ENCODE measurements around the gene IZUMO2. TPM values are rescaled to one million over a fixed set of nuclear protein-coding genes. Genes with fewer than 3 reads are reported as not detected.

Gene IZUMO2
- polyA plus RNA-seq, 1 donor (not counting 4 experiments of a cell fraction or from before 2014, with no cell fraction given) = not detected

DNA sequence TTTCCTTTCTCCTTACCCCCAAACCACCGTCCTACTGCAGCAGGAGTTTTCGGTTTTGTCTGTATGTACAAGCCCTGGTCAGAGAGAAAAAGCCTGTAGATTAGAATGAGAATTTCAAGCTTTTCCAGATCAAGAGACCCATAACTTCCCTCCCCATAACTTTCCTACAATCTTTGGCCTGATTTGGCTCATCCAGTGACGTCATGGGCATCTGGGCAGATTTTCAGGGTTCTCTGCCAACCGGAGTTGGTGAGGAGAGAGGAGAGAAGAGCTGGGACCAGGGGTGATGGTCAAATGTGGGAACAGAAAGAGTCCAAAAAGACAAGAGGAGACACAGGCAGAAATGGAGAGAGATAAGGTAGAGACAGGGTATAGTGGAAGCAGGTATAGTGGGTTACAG, 10.5 kb downstream of the IZUMO2 start:
- H3K4me3 ChIP-seq (ENCODE audit: control insufficient read depth in 2 of 3, extremely low read depth in 1 of 3, insufficient read depth in 2 of 3, low read depth in 1 of 3, low read length in 3 of 3) = no peak overlapping the region
- FAIRE-seq (no peak), DNase-seq (ENCODE audit: low read depth, low spot score) (no peak)
- no peaks in the 10 kb centered on the region for H3K36me3 ChIP-seq (ENCODE audit: control insufficient read depth in 2 of 2, extremely low read depth in 1 of 2, insufficient read depth in 2 of 2, low read length in 2 of 2)
- no peaks in the 10 kb centered on the region for H3K27me3 ChIP-seq (ENCODE audit: control insufficient read depth, extremely low read depth, insufficient read depth, low read length)
- no peaks in the 10 kb centered on the region for H3K9me3 ChIP-seq (ENCODE audit: control insufficient read depth, low read depth, low read length)
- no peaks in the 10 kb centered on the region for H4K20me1 ChIP-seq (ENCODE audit: control insufficient read depth, extremely low read depth, insufficient read depth, low read length)
- no peaks in the 10 kb centered on the region for H3K4me1 ChIP-seq (ENCODE audit: control insufficient read depth, extremely low read depth, insufficient read depth, low read length)
- no peak overlapping the region for H3K4me2 ChIP-seq (ENCODE audit: control insufficient read depth, extremely low read depth, insufficient read depth, low read depth, low read length)
- no peak for TF ChIP-seq EZH2 (IDR thresholded peaks at IDR 0.05; ENCODE audit: low read length)
- TF ChIP-seq, protein P1, sequence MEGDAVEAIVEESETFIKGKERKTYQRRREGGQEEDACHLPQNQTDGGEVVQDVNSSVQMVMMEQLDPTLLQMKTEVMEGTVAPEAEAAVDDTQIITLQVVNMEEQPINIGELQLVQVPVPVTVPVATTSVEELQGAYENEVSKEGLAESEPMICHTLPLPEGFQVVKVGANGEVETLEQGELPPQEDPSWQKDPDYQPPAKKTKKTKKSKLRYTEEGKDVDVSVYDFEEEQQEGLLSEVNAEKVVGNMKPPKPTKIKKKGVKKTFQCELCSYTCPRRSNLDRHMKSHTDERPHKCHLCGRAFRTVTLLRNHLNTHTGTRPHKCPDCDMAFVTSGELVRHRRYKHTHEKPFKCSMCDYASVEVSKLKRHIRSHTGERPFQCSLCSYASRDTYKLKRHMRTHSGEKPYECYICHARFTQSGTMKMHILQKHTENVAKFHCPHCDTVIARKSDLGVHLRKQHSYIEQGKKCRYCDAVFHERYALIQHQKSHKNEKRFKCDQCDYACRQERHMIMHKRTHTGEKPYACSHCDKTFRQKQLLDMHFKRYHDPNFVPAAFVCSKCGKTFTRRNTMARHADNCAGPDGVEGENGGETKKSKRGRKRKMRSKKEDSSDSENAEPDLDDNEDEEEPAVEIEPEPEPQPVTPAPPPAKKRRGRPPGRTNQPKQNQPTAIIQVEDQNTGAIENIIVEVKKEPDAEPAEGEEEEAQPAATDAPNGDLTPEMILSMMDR (optimal IDR thresholded peaks at IDR 0.05 in 1 of 3, IDR thresholded peaks at IDR 0.05 in 1 of 3, conservative IDR thresholded peaks at IDR 0.05 in 1 of 3; ENCODE audit: extremely low read depth in 1 of 3, insufficient read depth in 2 of 3, low read length in 3 of 3) = no peak
- no peaks in the 10 kb centered on the region for H3K9me1 ChIP-seq (ENCODE audit: control insufficient read depth, extremely low read depth, insufficient read depth, low read length)
- no peak overlapping the region for H3K9ac ChIP-seq (ENCODE audit: control insufficient read depth, extremely low read depth, insufficient read depth, low read length)
- H3K27ac ChIP-seq (ENCODE audit: control insufficient read depth, insufficient read depth, low read length) = no peak overlapping the region
- no peak overlapping the region for H2AFZ ChIP-seq (ENCODE audit: control insufficient read depth, low read length)
- dilution Hi-C loops (cut with MboI; ENCODE audit: extremely low pct_ligation_motif_present, low sequenced_read_pairs) = no loop called here
- H3K79me2 ChIP-seq (ENCODE audit: control insufficient read depth, insufficient read depth, low read length) = no peaks in the 10 kb centered on the region

DNA sequence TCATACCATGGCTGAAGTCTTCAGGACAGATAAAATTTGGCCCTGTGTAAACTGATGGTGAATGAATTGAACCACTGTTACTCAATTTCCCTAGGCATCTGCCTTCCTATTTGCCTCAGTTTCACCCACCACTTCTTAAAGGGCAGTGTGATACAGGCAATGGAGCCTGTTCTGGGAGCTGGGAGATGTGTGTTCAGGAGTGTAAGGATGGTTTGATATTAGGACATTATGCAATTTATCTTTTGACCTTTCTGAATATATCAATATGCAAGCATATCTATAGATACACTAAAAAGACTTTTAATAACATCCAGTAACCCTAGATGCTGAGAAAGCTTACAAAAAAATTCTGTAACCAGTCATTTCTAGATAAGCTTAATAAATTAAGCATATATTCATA, 14.6 kb downstream of the IZUMO2 start:
- peak overlapping the region; percentile 86 for H3K4me2 ChIP-seq (ENCODE audit: control insufficient read depth, extremely low read depth, insufficient read depth, low read depth, low read length)
- H3K36me3 ChIP-seq (ENCODE audit: control insufficient read depth in 2 of 2, extremely low read depth in 1 of 2, insufficient read depth in 2 of 2, low read length in 2 of 2) = no peaks in the 10 kb centered on the region
- H3K9me3 ChIP-seq (ENCODE audit: control insufficient read depth, low read depth, low read length) = no peaks in the 10 kb centered on the region
- no peak for DNase-seq (ENCODE audit: low read depth, low spot score)
- dilution Hi-C loops (cut with MboI; ENCODE audit: extremely low pct_ligation_motif_present, low sequenced_read_pairs) = no loop called here
- H3K4me3 ChIP-seq (ENCODE audit: control insufficient read depth in 2 of 3, extremely low read depth in 1 of 3, insufficient read depth in 2 of 3, low read depth in 1 of 3, low read length in 3 of 3) = peak overlapping the region in 1 of 3 experiments; percentile 78
- H3K4me1 ChIP-seq (ENCODE audit: control insufficient read depth, extremely low read depth, insufficient read depth, low read length) = no peaks in the 10 kb centered on the region
- no peak overlapping the region for H3K27ac ChIP-seq (ENCODE audit: control insufficient read depth, insufficient read depth, low read length)
- no peaks in the 10 kb centered on the region for H3K27me3 ChIP-seq (ENCODE audit: control insufficient read depth, extremely low read depth, insufficient read depth, low read length)
- H4K20me1 ChIP-seq (ENCODE audit: control insufficient read depth, extremely low read depth, insufficient read depth, low read length) = no peaks in the 10 kb centered on the region
- H2AFZ ChIP-seq (ENCODE audit: control insufficient read depth, low read length) = no peak overlapping the region
- no peak overlapping the region for H3K9ac ChIP-seq (ENCODE audit: control insufficient read depth, extremely low read depth, insufficient read depth, low read length)
- FAIRE-seq = no peak
- H3K79me2 ChIP-seq (ENCODE audit: control insufficient read depth, insufficient read depth, low read length) = no peaks in the 10 kb centered on the region
- no peaks in the 10 kb centered on the region for H3K9me1 ChIP-seq (ENCODE audit: control insufficient read depth, extremely low read depth, insufficient read depth, low read length)
- TF ChIP-seq, protein P1 (optimal IDR thresholded peaks at IDR 0.05 in 1 of 3, IDR thresholded peaks at IDR 0.05 in 1 of 3, conservative IDR thresholded peaks at IDR 0.05 in 1 of 3; ENCODE audit: extremely low read depth in 1 of 3, insufficient read depth in 2 of 3, low read length in 3 of 3) = no peak
- no peak for TF ChIP-seq EZH2 (IDR thresholded peaks at IDR 0.05; ENCODE audit: low read length)

Data from keratinocyte (primary cell).